ENCODE results near the gene WSB2.

WSB2 gene

DNA sequence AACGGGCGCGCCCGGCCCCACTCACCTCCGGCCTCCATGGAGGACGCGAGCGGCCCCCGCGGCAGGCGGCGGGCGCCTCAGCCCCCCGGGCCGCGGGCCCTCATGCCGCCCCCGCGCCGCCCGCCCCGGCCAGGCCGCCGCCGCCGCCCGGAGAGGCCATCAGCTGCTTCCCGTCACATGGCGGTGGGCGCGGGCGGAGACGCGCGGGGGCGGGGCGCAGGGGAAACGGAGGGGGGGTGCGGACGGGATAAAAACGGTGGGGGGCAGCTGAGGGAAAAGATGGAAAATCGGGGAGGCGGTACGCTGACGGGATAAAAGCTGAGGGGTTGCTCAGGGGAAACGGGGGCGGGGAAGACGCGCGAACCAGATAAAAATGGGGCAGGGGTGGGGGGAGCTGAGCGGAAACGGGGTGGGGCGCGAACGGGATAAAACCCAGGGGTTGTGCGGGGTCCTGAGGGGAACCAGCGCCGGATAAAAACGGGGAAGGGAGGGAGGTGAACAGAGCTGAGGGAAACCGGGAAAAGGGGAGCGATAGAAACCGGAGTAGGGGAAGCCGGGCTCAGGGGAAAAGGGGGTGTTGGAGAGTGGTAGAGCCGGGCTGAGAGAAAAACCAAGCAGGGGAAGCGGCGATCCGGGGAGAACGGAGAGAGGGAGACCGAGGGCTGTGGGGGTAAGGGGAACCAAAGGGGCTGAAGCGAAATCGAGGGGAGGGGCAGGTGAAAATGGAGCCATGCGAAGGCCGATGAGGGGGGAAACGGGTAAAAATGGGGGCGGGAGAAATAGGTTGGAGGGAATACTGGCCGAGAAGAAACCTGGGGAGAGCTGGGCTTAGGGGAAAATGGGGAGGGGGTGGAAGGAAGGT lies at the start of gene WSB2:
Gene WSB2 (minus strand): TSS at position 169 of the 862 bp plus-strand sequence. CDS start 131 bp downstream, at position 38.
- TF ChIP-seq, protein P1, sequence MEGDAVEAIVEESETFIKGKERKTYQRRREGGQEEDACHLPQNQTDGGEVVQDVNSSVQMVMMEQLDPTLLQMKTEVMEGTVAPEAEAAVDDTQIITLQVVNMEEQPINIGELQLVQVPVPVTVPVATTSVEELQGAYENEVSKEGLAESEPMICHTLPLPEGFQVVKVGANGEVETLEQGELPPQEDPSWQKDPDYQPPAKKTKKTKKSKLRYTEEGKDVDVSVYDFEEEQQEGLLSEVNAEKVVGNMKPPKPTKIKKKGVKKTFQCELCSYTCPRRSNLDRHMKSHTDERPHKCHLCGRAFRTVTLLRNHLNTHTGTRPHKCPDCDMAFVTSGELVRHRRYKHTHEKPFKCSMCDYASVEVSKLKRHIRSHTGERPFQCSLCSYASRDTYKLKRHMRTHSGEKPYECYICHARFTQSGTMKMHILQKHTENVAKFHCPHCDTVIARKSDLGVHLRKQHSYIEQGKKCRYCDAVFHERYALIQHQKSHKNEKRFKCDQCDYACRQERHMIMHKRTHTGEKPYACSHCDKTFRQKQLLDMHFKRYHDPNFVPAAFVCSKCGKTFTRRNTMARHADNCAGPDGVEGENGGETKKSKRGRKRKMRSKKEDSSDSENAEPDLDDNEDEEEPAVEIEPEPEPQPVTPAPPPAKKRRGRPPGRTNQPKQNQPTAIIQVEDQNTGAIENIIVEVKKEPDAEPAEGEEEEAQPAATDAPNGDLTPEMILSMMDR (IDR thresholded peaks at IDR 0.05; ENCODE audit: insufficient read depth, missing control alignments), result no peak
- no peak for FAIRE-seq
- DNase-seq (ENCODE audit: insufficient read length, low spot score), result peak; percentile 24

DNA sequence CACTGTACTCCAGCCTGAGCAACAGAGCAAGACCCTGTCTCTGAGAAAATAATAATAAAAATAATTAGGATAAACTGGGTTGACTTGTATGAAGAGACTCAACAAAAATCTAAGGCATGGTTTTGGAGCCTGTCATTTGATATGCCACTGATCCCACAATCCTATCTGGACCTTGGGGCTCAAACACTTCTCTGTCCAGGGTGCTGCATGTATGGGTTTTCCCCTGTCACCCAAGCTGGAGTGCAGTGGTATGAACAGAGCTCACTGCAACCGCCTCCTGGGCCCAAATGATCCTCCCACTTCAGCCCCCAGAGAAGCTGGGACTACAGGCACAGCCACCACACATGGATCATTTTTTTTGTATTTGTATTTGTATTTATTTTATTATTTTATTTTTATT lies 48.1 kb upstream of the WSB2 start:
- no peak for DNase-seq (ENCODE audit: insufficient read length, low spot score)
- TF ChIP-seq, protein P1 (IDR thresholded peaks at IDR 0.05; ENCODE audit: insufficient read depth, missing control alignments), result no peak
- FAIRE-seq, result no peak

DNA sequence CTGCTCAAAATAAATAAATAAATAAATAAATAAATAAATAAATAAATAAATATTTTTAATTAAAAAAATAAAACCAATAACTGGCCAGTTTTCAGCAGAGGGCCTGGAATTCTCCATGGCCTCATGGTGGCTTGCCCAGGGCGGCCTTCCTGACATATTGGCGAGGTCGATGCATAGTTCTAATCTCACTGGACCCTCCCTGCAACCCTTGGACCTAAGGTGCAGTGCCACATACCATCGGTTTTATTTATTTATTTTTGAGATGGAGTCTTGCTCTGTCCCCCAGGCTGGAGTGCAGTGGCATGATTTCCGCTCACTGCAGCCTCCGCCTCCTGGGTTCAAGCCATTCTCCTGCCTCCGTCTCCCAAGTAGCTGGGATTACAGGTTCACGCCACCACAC lies 46.7 kb upstream of the WSB2 start:
- TF ChIP-seq, protein P1 (IDR thresholded peaks at IDR 0.05; ENCODE audit: insufficient read depth, missing control alignments), result no peak
- FAIRE-seq (no peak), DNase-seq (ENCODE audit: insufficient read length, low spot score) (no peak)

DNA sequence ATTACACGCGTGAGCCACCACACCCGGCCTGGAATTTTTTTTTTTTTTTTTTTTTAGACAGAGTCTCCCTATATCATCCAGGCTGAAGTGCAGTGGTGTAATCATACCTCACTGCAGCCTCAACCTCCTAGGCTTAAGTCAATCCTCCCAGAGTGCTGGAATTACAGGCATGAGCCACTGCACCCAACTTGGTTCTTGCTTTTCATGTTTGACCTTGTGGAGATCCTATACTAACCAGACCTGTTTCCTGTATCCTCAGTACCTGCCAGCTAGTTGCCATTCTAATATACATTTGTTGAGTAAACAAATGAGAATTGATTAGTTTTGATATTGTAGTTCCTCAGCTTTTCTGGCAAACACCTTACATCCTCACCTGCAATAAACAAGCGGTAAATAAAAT lies 46.0 kb upstream of the WSB2 start:
- no peak for FAIRE-seq
- TF ChIP-seq, protein P1 (IDR thresholded peaks at IDR 0.05; ENCODE audit: insufficient read depth, missing control alignments), result no peak
- no peak for DNase-seq (ENCODE audit: insufficient read length, low spot score)

DNA sequence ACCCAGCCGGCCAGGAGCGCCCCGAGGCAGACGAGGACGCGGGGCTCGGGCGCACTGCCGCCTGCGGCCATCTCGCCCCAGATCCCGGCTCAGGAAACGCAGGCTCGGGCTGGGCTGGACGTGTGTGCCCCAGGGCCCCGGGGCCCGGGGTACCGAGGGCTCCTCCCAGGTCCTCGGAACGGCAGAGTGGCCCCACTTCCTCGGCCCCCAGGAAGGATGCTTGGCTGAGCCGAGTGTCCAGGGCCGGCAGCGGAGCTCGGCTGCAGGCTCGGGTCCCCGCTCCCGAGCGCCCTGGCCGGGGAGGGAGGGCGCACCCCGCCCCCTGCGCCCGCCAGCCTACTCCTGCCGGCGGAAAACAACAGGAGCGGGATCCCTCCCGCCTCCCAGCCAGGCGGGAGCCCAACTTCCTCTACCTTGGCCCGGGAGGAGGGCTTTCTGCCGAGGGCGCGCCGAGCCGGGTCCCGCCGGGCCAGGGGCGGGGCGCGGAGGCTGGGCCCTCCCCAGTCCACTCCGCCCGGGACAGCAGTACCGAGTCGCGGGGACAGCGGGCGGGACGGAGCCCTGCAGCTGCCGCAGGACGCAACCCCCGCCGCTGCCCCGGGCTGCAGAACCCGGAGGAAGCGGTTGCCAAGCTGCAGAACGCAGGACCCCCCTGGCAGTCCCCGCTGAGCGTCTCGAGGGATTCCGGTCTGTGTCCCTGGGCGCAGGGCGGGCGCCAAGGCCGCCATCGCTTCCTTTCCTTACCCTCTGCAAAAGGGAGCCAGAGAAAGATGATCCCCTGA lies 42.8 kb upstream of the WSB2 start, which contains the start of gene VSIG10:
Gene VSIG10 (minus strand): TSS at position 411 of the 782 bp plus-strand sequence. CDS start 340 bp downstream, at position 71.
- FAIRE-seq (no peak), DNase-seq (ENCODE audit: insufficient read length, low spot score) (peak; percentile 57)
- TF ChIP-seq, protein P1 (IDR thresholded peaks at IDR 0.05; ENCODE audit: insufficient read depth, missing control alignments), result no peak

DNA sequence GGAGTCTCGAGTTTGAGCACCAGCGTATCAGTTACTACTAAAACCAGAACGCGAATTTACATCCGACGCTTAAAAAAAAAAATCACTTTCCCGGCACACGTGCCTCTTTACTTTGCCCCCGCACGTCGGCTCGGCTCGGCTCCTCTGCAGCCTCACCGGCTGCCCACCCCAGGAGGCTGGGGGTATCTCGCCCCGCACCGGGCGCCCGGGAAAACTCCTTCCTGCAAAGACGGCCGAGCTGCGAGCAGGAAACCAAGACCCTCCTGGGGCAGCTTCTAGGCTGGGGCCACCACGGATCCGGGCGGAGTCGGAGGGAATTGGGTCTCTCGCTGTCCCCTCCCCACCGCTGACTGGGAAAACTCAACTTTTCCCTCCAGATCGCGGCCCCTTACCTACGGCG lies 42.2 kb upstream of the WSB2 start:
- TF ChIP-seq, protein P1 (IDR thresholded peaks at IDR 0.05; ENCODE audit: insufficient read depth, missing control alignments), result no peak
- no peak for DNase-seq (ENCODE audit: insufficient read length, low spot score)

More for the DNA sequence above, 42.2 kb upstream of the WSB2 start:
- no peak for FAIRE-seq
